ENCODE results near the gene MPPED1.

MPPED1 gene

DNA sequence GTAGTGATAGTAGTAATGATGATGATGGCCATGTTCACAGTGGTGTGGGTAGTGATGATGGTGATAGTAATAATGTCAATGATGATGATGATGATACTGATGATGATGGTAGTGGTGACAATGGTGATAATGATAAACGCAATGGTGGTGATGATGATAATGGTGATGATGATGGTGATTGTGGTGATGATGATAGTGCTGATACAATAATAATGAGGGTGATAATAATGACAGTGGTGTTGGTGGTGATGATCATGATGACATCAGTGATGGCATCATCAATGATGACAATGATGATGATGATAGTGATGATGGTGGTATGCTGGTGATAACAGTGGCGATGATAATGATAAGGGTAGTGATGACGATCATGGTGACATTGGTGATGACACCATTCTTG is 92.3 kb downstream of the MPPED1 start:
- DNase-seq: no peak

DNA sequence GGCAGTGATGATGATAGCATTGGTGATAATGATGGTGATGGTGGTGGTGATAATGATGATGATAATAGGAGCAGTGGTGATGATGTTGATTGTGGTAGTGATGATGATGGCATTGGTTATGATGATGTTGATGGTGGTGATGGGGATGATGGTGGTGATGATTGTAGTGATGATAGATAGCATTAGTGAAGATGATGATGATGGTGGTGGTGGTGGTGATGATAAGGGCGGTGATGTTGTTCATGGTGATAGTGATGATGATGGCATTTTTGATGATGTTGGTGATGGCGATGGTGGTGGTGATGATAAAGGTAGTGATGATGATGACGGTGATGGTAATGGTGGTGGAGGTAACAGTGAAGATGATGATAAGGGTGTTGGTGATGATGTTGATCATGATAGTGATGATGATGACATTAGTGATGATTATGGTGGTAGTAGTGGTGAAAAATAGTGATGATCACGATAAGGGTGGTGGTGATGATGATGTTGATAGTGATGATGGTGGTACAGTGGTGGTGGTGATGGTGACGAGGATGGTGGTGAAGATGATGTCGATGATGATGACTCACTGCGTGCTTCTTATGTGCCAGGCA is 93.0 kb downstream of the MPPED1 start:
- DNase-seq: no peak

DNA sequence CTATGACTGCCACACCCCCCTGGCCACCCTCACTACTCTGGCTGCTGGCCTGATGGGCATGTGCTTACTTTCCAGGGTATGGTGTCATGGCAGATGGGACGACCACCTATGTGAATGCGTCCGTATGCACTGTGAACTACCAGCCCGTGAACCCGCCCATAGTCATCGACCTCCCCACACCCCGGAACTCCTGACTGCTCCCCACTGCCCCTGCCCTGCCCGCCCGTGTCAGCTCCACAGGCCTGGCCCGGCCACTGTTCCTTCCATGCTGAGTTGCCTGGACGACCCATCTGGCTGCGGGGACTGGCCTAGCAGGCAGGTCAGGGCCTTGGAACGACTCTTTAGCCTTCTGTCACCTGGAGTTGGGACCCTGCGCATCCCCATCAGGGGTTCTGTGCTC is 93.6 kb downstream of the MPPED1 start:
- no peak for DNase-seq

DNA sequence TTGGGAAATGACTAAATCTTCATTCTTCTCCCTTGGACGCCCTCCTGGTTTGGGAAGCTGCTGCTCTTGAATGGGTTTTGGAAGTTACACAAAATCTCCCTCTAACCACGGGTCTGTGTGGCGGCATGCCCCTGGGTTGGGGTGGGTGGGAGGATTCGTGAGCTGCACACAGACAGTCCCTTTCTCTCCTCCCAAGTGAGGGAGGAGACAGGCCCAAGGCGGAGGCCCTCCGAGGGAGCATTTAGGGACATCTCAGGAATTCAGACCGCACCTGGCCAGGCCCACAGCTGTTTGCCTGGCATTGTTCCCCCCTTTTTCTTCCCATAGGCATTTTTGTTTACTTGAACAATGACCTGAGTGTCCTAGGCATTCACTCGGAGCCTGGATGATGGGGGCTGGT is 94.1 kb downstream of the MPPED1 start:
- no peak for DNase-seq

DNA sequence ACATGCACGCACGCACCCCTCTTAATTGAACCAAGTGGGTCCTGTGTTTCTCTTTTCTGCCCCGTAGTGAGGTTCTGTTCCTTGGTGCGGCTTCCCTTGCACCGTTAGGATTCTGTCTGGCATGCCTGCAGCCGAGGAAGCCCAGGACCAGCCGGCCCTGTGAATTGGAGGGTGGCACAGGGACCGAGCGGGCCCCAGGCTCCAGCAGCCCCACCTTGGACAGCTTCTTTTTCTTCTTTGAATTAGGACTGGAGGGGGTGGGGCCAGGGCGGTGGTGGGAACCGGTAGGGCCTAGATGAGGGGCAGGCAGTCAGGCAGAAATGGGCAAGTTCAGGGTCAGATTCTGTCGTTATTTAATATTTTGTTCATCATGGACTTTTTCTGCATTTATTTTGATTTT is 94.7 kb downstream of the MPPED1 start:
- DNase-seq: no peak

DNA sequence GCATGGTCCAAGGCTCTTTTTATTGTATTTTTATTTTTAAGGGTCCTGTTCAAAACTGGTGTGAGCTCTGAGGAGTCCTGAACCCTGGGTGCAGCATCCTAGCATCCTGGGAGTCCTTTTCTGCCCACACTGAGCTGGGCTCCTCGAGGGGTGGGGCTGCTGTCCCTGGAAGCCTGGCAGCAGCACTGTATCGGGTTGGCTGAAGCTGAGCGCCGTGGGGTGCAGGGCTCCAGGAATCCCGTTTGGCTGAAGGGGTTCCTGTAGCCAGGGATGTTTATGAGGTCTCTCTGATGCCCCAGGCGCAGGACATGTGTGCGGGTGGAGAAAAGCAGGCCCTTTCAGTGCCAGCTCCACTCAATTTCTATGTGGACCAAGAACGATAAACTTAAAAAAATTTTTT is 95.4 kb downstream of the MPPED1 start:
- DNase-seq: no peak

DNA sequence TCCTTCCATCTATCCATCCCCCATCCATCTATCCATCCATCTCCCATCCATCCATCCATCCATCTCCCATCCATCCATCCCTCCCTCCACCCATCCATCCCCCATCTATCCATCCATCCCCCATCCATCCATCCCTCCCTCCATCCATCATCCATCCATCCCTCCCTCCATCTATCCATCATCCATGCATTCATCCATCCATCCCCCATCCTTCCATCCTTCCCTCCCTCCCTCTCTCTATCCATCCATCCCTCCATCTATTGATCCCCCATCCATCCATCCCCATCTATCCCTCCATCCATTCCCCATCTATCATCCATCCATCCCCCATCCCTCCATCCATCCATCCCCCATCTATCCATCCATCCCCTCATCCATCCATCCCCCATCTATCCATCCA is 96.7 kb downstream of the MPPED1 start:
- no peak for DNase-seq

DNA sequence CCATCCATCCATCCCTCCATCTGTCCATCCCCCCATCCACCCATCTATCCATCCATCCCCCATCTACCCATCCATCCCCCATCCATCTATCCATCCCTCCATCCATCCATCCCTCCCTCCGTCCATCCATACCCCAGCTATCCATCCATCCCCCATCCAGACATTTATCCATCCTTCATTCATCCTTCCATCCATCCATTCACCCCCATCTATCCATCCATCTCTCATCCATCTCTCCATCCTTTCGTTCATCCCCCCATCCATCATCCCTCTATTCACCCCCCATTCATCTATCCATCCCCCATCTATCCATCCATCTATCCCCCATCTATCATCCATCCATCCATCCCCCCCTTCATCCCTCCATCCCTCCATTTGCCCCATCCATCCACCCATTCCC is 97.5 kb downstream of the MPPED1 start:
- no peak for DNase-seq

DNA sequence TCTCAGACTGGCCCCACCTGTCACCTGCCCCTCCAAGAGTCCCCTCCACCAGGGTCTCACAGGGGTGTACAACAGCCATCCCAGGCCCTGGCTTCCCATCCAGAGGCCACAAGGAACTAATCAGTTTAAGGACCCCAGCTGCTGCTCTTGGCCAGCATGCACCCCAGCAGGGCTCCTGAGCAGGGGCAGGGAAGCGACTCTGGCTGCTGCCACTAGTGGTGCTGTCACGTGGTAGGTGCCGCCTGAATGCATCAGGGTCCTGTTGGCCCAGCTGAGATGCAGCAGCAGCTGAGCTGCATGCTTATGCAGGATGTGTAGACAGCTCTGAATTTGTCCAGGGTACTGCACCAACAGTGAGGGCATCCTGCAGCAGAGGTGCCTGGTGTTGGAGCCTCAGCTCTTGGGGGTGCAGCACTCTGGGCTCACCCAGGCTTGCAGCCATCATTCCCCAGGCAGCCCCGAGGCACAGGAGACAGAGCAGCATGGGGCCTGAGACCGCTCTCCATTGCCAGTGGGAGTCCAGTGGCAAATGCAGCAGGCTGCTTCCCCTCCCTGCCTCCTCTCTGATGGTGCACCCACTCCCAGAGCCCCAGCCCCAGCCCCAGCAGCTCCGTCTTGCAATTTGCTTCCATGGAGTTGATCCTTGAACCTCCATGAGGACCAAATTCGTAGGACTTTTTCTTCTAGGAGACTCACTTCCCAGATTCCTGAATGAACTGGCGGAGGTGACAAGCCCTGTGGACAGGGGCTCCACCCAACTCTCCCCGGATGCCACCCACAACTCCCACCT is 98.7 kb downstream of the MPPED1 start:
- no peak for DNase-seq

DNA sequence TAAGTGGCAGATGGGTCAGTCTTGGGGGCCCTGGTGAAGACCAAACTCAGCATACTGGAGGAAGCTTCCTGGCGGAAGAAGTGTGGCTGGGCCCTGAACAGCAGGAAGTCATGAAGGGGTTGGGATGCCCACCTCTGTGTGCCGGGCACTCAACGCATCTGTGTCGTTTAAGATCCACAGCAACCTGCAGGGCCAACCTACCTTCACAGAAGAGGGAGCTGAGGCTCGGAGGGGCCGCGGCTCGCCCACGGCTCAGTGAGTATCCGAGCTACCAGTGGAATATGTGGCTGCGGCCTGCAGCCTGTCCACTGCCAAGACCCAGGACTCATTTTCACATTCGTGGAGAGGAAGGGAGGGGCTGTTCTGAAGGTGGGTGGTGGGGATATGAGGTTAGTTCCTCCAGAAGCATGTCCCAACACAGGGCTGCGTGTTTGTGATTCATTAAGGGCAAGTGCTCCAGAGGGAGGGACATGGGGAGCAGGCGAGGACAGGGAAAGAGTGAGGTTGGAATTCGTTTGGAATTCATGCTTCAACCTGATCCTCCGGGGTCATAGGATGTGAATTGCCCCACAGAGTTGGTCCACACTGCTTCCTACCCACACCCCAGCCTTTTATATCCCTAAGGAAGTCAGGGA is 99.6 kb downstream of the MPPED1 start:
- DNase-seq: no peak

DNA sequence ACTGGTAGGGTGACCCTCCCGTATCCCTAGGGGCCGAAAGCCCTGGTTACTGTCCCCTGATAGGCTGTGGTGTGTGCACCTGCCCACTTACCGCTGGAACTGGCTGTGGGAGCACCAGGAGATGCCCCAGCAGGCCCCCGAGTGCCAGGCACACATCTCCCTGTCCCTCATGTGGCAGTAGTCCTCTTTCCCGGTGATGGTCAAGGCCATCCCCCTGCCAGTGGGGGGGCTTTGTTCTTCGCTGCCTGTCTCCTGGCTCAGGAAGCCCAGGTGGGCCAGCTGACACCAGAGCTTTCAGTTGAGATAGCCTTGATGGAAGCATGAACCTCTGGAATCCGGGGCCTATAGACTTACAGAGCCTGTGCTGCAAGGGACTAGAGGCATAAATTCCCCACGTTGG is 100.5 kb downstream of the MPPED1 start:
- DNase-seq: no peak

DNA sequence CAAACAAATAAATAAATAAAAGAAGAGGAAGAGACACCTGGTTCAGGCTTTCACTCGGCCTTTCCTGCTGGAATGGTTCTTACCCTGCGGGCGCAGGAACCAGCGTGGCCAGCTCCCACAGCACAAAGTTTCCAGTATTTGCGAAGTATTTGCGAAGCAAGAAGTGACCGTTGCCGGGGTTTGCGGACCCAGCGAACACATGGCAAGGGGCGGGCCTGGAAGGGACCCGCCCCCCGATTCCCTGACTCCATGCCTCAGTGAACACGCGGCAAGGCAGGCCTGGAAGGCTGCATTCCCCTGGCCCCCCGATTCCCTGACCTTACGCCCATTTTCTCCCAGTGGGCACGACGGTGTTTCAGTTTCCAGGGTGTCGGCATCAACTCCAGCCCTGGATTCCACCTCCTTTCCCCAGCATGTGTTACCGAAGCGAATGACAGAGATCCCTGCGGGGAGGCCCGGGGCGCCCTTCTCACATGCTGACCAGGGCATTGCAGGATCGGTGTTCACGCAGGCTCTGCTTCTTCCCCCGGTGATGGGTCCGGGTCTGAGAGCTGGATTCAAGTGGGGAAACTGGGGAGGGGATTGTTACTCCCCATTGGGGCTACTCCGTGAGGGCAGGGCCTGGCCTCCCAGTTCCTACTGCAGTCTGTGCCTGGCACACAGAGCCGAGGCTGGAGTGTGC is 102.8 kb downstream of the MPPED1 start:
- DNase-seq: no peak

DNA sequence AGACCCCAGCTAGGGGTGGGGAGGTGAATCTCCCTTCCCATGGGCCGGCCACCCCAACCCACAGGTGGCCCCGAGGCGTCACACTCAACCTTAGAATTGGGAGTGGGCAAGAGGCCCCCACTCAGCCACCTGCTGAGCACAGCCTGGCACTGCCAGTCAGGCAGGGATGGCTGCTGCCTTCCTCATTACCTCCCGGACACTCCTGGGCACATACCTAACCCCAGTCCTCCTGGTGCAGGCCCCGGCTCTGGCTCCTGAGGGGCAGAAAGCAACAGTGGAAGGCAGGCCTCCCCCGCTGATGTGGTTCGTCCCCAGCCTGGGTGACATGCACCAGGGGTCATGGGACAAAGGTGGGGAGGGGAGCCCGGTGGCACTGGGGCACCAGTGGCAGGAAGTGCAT is 103.6 kb downstream of the MPPED1 start:
- DNase-seq: no peak

DNA sequence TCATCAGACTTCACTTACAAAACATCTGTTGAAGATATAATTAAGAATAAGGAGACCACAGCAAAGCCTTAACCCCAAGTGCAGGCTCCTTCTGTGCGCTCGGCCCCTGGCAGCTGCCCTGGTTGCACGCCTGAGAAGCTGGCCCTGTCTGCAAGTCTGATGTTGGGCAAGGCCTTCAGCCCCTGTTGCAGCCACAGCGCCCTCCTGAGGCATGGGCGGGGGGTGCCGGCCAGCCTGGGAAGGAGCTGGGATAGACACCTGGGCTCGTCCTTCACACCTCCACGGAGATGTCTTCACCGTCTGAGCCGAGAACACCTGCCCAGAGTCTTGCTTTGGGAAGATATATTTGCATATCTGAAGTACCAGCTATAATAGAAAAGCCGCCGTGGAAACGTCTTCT is 104.1 kb downstream of the MPPED1 start:
- no peak for DNase-seq

DNA sequence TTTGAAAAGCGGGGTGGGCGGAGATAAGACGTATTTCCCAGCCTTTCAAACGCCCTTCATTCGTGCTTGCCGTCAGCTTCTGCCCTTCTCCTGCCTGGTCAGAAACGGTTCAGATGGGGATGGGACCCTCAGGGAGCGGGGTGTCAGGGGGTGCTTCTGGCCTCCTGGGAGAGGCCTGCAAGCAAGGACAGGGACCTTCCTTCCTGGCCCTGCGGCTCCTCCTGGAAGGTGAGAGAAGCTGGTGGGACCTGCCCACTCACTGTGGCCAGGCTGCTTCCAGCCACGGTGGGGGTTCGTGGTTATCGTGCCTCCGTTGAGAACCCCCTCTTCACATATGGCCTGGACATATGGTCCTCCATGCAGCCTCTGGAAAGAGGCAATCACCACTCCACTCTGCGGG is 104.6 kb downstream of the MPPED1 start:
- no peak for DNase-seq

DNA sequence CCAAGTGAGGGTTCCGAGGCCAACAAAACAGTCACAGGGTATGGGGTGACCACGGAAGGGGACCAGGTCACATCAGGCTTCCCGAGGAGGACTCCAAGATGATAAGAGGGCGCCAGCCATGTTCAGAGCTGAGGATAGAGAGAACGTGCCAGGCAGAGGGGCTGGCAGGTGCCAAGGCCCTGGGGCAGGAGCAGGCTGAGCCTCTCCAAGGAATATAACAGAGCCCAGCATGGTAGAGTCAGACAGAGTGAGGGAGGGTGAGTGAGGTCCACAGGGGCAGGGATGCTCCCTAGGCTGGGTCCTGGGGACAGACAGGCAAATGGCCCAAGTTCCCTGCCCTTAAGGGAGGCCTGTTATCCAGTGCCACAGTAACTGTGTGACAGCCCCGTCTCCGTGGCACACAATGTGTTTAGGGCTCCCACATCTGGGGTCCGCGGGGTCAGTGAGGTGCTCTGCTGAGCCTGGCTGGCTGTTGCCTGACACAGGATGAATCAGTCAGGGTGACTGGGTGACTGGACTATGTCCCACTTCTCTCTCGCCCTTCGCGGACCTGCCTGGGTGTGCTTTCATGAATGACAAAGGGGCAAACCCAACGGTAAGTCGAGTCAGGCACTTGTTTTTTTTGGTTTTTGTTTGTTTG is 105.3 kb downstream of the MPPED1 start:
- DNase-seq: no peak

DNA sequence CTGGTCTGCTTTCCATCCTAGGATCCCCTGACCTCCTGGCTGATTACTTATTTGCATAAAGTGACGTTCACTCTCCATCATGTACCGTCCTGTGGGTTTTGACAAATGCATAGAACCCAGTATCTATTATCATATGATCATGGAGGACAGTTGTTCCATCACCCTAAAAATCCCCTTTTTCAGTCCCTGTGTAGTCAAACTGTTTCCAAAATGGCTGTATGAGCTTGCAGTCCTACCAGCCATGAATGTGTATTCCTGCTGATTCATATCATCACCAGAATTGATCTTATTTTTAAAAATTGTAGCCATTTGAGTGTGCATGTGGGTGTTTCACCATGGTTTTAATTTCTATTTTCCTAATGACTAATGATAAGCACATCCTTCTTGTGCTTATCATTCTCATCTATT is 108.8 kb downstream of the MPPED1 start:
- no peak for DNase-seq

DNA sequence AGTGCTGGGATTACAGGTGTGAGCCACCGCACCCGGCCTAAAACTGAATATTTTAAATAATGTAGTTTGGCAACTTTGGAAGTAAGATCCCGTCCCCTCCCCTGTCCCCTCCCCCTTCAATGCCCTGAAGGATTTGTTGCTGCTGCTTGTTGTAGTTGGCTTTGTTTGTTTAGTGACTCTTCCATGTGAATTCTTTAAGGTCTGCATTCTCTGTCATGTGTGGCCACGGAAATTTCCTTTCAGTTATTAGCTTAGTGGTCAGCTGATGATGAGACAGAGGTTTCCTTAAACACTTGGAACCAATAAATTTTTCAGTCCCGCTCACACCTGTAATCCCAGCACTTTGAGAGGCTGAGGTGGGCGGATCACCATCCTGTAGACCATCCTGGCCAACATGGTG is 109.9 kb downstream of the MPPED1 start:
- DNase-seq: no peak

DNA sequence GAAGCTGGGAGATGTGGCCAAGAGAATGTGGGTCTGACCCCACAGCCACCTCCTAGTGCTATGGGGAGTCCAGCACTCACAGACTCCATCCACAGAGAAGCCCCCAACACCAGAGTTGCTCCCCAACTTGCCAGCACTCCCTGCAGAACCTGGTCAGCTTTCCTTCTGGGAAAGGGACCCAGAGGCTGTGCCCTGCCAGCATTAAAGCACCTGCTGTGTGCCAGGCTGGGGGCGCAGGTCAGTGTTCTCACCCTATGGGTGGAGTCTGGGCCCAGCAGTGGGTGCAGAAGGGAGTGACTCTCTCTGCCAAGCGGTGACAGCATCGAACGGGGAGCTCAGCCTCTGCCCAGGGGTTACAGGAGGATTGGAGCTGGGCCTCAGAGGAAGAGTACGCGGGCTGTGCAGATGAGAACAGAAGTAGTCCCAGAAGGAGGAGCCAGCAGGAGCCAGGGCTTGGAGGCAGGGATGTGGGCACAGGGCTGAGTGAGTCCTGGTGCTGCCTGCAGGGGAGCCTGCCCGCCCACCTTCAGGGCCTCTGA is 114.4 kb downstream of the MPPED1 start:
- no peak for DNase-seq

DNA sequence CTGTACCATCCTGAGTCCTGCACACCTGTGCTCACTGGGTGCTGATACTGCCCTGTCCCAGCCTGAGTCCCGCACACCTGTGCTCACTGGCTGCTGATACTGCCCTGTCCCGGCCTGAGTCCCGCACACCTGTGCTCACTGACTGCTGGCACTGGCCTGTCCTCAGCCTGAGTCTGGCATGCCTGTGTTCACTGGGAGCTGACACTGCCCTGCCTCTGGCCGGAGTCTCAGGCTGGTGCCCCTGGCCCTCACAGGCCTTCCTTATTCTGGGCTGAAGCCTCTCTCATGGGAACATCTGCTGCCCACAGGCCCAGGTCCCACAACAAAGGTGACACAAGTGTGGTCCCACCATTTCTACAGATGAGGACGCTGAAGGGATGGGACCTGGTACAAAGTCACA is 115.1 kb downstream of the MPPED1 start:
- DNase-seq: no peak

DNA sequence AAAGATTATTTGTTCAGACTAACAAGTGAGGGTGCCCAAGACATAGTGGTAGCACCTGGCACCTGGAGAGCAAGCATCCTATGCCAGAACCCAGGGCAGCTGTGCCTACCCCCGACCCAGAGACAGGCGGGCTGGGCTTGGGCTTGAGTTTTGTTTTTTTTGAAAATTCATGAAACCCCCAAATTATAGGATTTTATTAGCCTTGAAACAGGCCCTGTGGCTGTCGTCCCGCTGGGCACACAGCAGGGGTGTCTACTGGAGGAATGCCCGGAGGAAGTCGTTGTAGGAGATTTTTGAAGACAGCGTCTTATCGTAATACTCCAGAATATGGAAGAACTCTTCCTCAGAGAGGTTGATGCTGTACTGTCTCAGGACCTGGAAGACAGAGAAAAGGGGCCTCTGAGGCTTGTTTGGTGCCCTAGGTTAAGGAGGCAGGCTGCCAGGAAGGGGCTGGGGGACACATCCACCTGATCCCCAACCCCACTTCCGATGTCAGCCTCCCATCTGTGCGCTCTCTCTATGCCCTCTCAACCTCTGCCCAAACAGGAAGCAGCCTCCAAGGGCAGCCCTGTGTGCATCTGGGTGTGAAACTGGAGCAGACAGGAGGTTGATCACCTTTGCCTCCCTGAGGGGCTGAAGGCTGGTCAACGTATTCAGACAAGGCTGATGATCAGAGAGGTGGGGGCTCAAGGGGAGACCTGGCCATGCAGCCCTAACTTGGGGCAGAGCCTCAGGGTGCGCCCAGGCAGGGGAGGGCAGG is 117.0 kb downstream of the MPPED1 start:
- no peak for DNase-seq

DNA sequence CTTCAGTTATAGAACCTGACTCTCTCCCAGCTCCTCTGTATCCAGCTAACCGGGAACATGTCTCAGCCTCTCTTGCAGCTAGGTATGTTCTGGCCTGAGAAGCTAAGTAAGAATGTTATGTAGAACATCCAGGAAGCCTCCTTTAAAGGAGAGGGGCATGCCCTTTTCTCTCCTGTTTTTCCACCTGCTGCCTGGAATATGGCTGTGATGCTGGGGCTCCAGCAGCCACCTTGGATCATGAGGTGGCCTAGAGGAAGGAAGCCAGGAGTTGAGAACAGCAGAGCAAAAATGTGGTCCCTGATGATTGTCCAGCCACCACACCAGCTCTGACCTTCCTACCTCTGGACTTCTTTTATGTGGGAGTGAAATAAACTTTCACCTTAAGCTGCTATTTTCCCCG is 117.6 kb downstream of the MPPED1 start:
- DNase-seq: no peak

All from CD4-positive, alpha-beta T cell treated with Interleukin-12 subunit alpha and Interleukin-12 subunit beta, for 1 hour (primary cell).